ENCODE data around the gene SUMO3.

SUMO3 gene

GRCh38 chr21:44793592-44794374, 24.1 kb downstream of the SUMO3 start:
- no peak for TF ChIP-seq CTCF (IDR thresholded peaks at IDR 0.05; ENCODE audit: low read depth, low read length)
- H3K27me3 ChIP-seq = no peaks in the 10 kb centered on the region
- H3K9me3 ChIP-seq = no peaks in the 10 kb centered on the region
- no peak for DNase-seq
- H3K4me1 ChIP-seq = no peaks in the 10 kb centered on the region
- H3K36me3 ChIP-seq = peaks cover 50% of the 10 kb centered on the region
- H3K4me3 ChIP-seq (ENCODE audit: low read depth, low read length) = no peak overlapping the region

- peaks cover 42% of the 10 kb centered on the region for H3K36me3 ChIP-seq
- peak; percentile 69 for DNase-seq
These were observed 24.9 kb downstream of the SUMO3 start for GRCh38 chr21:44792702-44793591.

GRCh38 chr21:44791993-44792392, 25.9 kb downstream of the SUMO3 start:
- no peak for DNase-seq
- no peak for TF ChIP-seq CTCF (IDR thresholded peaks at IDR 0.05; ENCODE audit: low read depth, low read length)
- Histone ChIP-seq H3K4me3 (ENCODE audit: low read depth, low read length) (no peak overlapping the region), H3K9me3 (no peaks in the 10 kb centered on the region), H3K36me3 (peaks cover 42% of the 10 kb centered on the region), H3K27me3 (no peaks in the 10 kb centered on the region), H3K4me1 (no peaks in the 10 kb centered on the region)

More at GRCh38 chr21:44792702-44793591, 24.9 kb downstream of the SUMO3 start:
- Histone ChIP-seq H3K9me3 (no peaks in the 10 kb centered on the region), H3K27me3 (no peaks in the 10 kb centered on the region), H3K4me3 (ENCODE audit: low read depth, low read length) (no peak overlapping the region), H3K4me1 (no peaks in the 10 kb centered on the region)
- peak; percentile 87 for TF ChIP-seq CTCF (IDR thresholded peaks at IDR 0.05; ENCODE audit: low read depth, low read length)

- Histone ChIP-seq H3K27me3 (no peaks in the 10 kb centered on the region), H3K36me3 (peaks cover 41% of the 10 kb centered on the region), H3K4me3 (ENCODE audit: low read depth, low read length) (no peak overlapping the region), H3K9me3 (no peaks in the 10 kb centered on the region), H3K4me1 (no peaks in the 10 kb centered on the region)
- DNase-seq = no peak
- no peak for TF ChIP-seq CTCF (IDR thresholded peaks at IDR 0.05; ENCODE audit: low read depth, low read length)
These were observed 26.6 kb downstream of the SUMO3 start for GRCh38 chr21:44791246-44791645.

- no peak for DNase-seq
- H3K4me3 ChIP-seq (ENCODE audit: low read depth, low read length) = no peak overlapping the region
- H3K9me3 ChIP-seq = no peaks in the 10 kb centered on the region
- no peaks in the 10 kb centered on the region for H3K4me1 ChIP-seq
- no peak for TF ChIP-seq CTCF (IDR thresholded peaks at IDR 0.05; ENCODE audit: low read depth, low read length)
- peaks cover 48% of the 10 kb centered on the region for H3K36me3 ChIP-seq
- H3K27me3 ChIP-seq = no peaks in the 10 kb centered on the region
These were observed 27.5 kb downstream of the SUMO3 start for GRCh38 chr21:44790368-44790767.
